H9 (cell line): ENCODE data around the gene C18orf63. TPM values are rescaled to one million over a fixed set of nuclear protein-coding genes. Genes with fewer than 3 reads are reported as not detected.

ENCODE experiments used
- DNase-seq: peaks from one replicate; pipeline ENCODE4 v3.0.0-alpha.2; 2017
- H2AFZ ChIP-seq: one replicate; pipeline ENCODE4 v1.6.1; 2013; ENCODE audit warnings: mild to moderate bottlenecking, low read length, control low read depth, moderate library complexity
- H2AK5ac ChIP-seq: 2 replicates; pipeline ENCODE4 v1.6.1; 2013; ENCODE audit warnings: low read length, control low read depth, mixed read lengths; ENCODE audit not compliant: insufficient read length
- H2BK120ac ChIP-seq: one replicate; pipeline ENCODE4 v1.6.1; 2013; ENCODE audit warnings: low read depth, mild to moderate bottlenecking, low read length, control low read depth, inconsistent platforms; ENCODE audit not compliant: poor library complexity, severe bottlenecking
- H2BK12ac ChIP-seq: 2 replicates; pipeline ENCODE4 v1.6.1; 2013; ENCODE audit warnings: low read length, control low read depth, mixed read lengths, low read depth; ENCODE audit not compliant: insufficient read length
- H2BK15ac ChIP-seq: 2 replicates; pipeline ENCODE4 v1.6.1; 2013; ENCODE audit warnings: low read depth, low read length, control low read depth
- H2BK20ac ChIP-seq: one replicate; pipeline ENCODE4 v1.6.1; 2013; ENCODE audit warnings: low read depth, mild to moderate bottlenecking, low read length, control low read depth, inconsistent platforms; ENCODE audit not compliant: poor library complexity, severe bottlenecking
- H2BK5ac ChIP-seq: 2 replicates; pipeline ENCODE4 v1.6.1; 2013; ENCODE audit warnings: low read length, control low read depth, mixed read lengths; ENCODE audit not compliant: insufficient read length
- H3K14ac ChIP-seq: 2 replicates; pipeline ENCODE4 v1.6.1; 2013; ENCODE audit warnings: low read length, control low read depth; ENCODE audit not compliant: insufficient read depth
- H3K18ac ChIP-seq: 2 replicates; pipeline ENCODE4 v1.6.1; 2013; ENCODE audit warnings: low read depth, mild to moderate bottlenecking, mixed read lengths, low read length, control low read depth; ENCODE audit not compliant: insufficient read length
- H3K23ac ChIP-seq: 2 replicates; pipeline ENCODE4 v1.6.1; 2013; ENCODE audit warnings: low read length, control low read depth, mixed read lengths, low read depth; ENCODE audit not compliant: insufficient read length
- H3K23me2 ChIP-seq: 2 replicates; pipeline ENCODE4 v1.6.1; 2013; ENCODE audit warnings: low read depth, mild to moderate bottlenecking, mixed read lengths, low read length, control low read depth; ENCODE audit not compliant: insufficient read length, poor library complexity, severe bottlenecking
- H3K27ac ChIP-seq: 2 replicates; pipeline ENCODE4 v1.5.1; 2013; ENCODE audit warnings: low read length, control low read depth, mixed read lengths, low read depth; ENCODE audit not compliant: insufficient read length
- H3K27me3 ChIP-seq: 2 replicates; pipeline ENCODE4 v1.6.1; 2013; ENCODE audit warnings: low read length, control low read depth, inconsistent platforms; ENCODE audit not compliant: insufficient read depth
- H3K4ac ChIP-seq: 2 replicates; pipeline ENCODE4 v1.6.1; 2013; ENCODE audit warnings: low read depth, mild to moderate bottlenecking, control low read depth, inconsistent platforms, low read length, moderate library complexity
- H3K4me1 ChIP-seq: 2 replicates; pipeline ENCODE4 v1.6.1; 2013; ENCODE audit warnings: low read length, control low read depth, inconsistent platforms; ENCODE audit not compliant: insufficient read depth
- H3K4me2 ChIP-seq: 2 replicates; pipeline ENCODE4 v1.6.1; 2013; ENCODE audit warnings: low read length, control low read depth, mixed read lengths; ENCODE audit not compliant: insufficient read length, insufficient read depth
- H3K56ac ChIP-seq: 2 replicates; pipeline ENCODE4 v1.6.1; 2013; ENCODE audit warnings: low read depth, mild to moderate bottlenecking, mixed read lengths, low read length, control low read depth; ENCODE audit not compliant: insufficient read length
- H3K79me1 ChIP-seq: 2 replicates; pipeline ENCODE4 v1.6.1; 2013; ENCODE audit warnings: low read depth, mild to moderate bottlenecking, moderate library complexity, low read length, control low read depth, inconsistent platforms; ENCODE audit not compliant: insufficient read depth, poor library complexity, severe bottlenecking
- H3K79me2 ChIP-seq: 2 replicates; pipeline ENCODE4 v1.6.1; 2013; ENCODE audit warnings: low read length, control low read depth, inconsistent platforms; ENCODE audit not compliant: insufficient read depth
- H3K9ac ChIP-seq: 2 replicates; pipeline ENCODE4 v1.6.1; 2013; ENCODE audit warnings: low read length, control low read depth, mixed read lengths; ENCODE audit not compliant: insufficient read length; ENCODE audit errors: extremely low read depth
- H3K9me3 ChIP-seq: one replicate; pipeline ENCODE4 v1.6.1; 2013; ENCODE audit warnings: low read depth, low read length, inconsistent platforms; ENCODE audit not compliant: control insufficient read depth
- H3T11ph ChIP-seq: one replicate; pipeline ENCODE4 v1.6.1; 2013; ENCODE audit warnings: mild to moderate bottlenecking, low read length, control low read depth, inconsistent platforms
- H4K20me1 ChIP-seq: one replicate; pipeline ENCODE4 v1.6.1; 2013; ENCODE audit not compliant: control insufficient read depth, insufficient read length, insufficient read depth
- H4K5ac ChIP-seq: 2 replicates; pipeline ENCODE4 v1.6.1; 2013; ENCODE audit warnings: low read depth, mild to moderate bottlenecking, mixed read lengths, low read length, control low read depth; ENCODE audit not compliant: insufficient read length
- H4K8ac ChIP-seq: replicated peaks from 2 replicates; pipeline ENCODE4 v1.6.1; 2013; ENCODE audit warnings: low read length, control low read depth, mixed read lengths, low read depth; ENCODE audit not compliant: insufficient read length
- H4K91ac ChIP-seq: 2 replicates; pipeline ENCODE4 v1.6.1; 2013; ENCODE audit warnings: low read depth, mild to moderate bottlenecking, moderate library complexity, mixed read lengths, low read length, control low read depth; ENCODE audit not compliant: insufficient read length
- H3K27ac Mint-ChIP-seq, 3 experiments: 2 replicates in 2 of 3; 3 replicates in 1 of 3; pipeline ENCODE4 v1.8.0; 2020 to 2021; ENCODE audit warnings: mixed read lengths in 3 of 3, mild to moderate bottlenecking in 1 of 3, moderate library complexity in 1 of 3
- H3K27me3 Mint-ChIP-seq: 2 replicates; pipeline ENCODE4 v1.8.0; 2021; ENCODE audit warnings: low read depth, mild to moderate bottlenecking, moderate library complexity, mixed read lengths
- H3K36me3 Mint-ChIP-seq, 3 experiments: 2 replicates in 2 of 3; 3 replicates in 1 of 3; pipeline ENCODE4 v1.8.0; 2020 to 2021; ENCODE audit warnings: low read depth in 3 of 3, mixed read lengths in 3 of 3; ENCODE audit not compliant: insufficient read depth in 1 of 3
- H3K4me1 Mint-ChIP-seq, 2 experiments: 2 replicates each; pipeline ENCODE4 v1.8.0; 2020; ENCODE audit warnings: mixed read lengths in 2 of 2
- H3K4me3 Mint-ChIP-seq, 2 experiments: 2 replicates in 1 of 2; 3 replicates in 1 of 2; pipeline ENCODE4 v1.8.0; 2020 to 2021; ENCODE audit warnings: mild to moderate bottlenecking in 2 of 2, mixed read lengths in 2 of 2, moderate library complexity in 1 of 2
- H3K9me3 Mint-ChIP-seq, 2 experiments: 2 replicates in 1 of 2; 3 replicates in 1 of 2; pipeline ENCODE4 v1.8.0; 2020; ENCODE audit warnings: mild to moderate bottlenecking in 2 of 2, mixed read lengths in 2 of 2, moderate library complexity in 1 of 2
- CTCF ChIP-seq: fragments of 200-600 bp; sonication (generic); conservative IDR thresholded peaks from 3 replicates; pipeline ENCODE4 v1.8.0; 2021; ENCODE audit warnings: antibody characterized with exemption, mild to moderate bottlenecking
- WGBS: extraction: QIAGEN DNeasy Blood & Tissue Kit; methylation state at CpG from one replicate; pipeline ENCODE4 v1.1.7; 2013; ENCODE audit warnings: missing lambda C conversion rate, low lambda C conversion rate, mixed read lengths; ENCODE audit not compliant: insufficient read length; ENCODE audit errors: extremely low coverage; 5-methylcytosine and 5-hydroxymethylcytosine counted together
- total RNA-seq: library from RNA; stranded (reverse); gene quantifications from 2 replicates; pipeline ENCODE4 v1.2.1, GENCODE V29; 2021

C18orf63 gene
- total RNA-seq, 1 experiment from 2014 or later = not detected

GRCh38 chr18:74281980-74282754 is 33.5 kb upstream of the C18orf63 start:
- no peak overlapping the region for H3T11ph ChIP-seq
- no peaks in the 10 kb centered on the region for H3K23me2 ChIP-seq
- no peak overlapping the region for H3K18ac ChIP-seq
- peaks cover 30% of the 10 kb centered on the region for H3K4me1 ChIP-seq
- no peaks in the 10 kb centered on the region for H4K20me1 ChIP-seq
- H3K4ac ChIP-seq = no peak overlapping the region
- no peaks in the 10 kb centered on the region for H3K27me3 ChIP-seq
- no peak overlapping the region for H4K91ac ChIP-seq
- WGBS = no CpG with 5 or more reads among the region's 12 CpGs
- H3K27ac Mint-ChIP-seq = peak overlapping the region; percentile 93 to 94 (median 94)
- no peak overlapping the region for H2BK12ac ChIP-seq
- H2BK5ac ChIP-seq = no peak overlapping the region
- H3K4me3 Mint-ChIP-seq = peak overlapping the region; percentile 26 to 64
- H2BK120ac ChIP-seq = no peak overlapping the region
- H3K9ac ChIP-seq = no peak overlapping the region
- H3K79me1 ChIP-seq = peaks cover 5% of the 10 kb centered on the region
- H3K14ac ChIP-seq = no peak overlapping the region; the same call in 1 of the 2 replicates
- H2AFZ ChIP-seq = no peak overlapping the region
- no peak overlapping the region for H3K56ac ChIP-seq
- H3K27me3 Mint-ChIP-seq = no peaks in the 10 kb centered on the region
- H2BK20ac ChIP-seq = no peak overlapping the region
- DNase-seq = peak; percentile 62
- peaks cover 9% of the 10 kb centered on the region; the same call in 1 of the 2 replicates for H3K79me2 ChIP-seq
- no peak for TF ChIP-seq CTCF
- peaks cover 8 to 18% (median 16%) of the 10 kb centered on the region in 3 experiments for H3K36me3 Mint-ChIP-seq
- H4K5ac ChIP-seq = no peak overlapping the region
- no peaks in the 10 kb centered on the region for H3K9me3 ChIP-seq
- peak overlapping the region; percentile 84 for H3K27ac ChIP-seq
- no peak overlapping the region for H2AK5ac ChIP-seq
- H2BK15ac ChIP-seq = no peak overlapping the region
- peaks cover 57 to 59% of the 10 kb centered on the region in 2 experiments for H3K4me1 Mint-ChIP-seq
- no peaks in the 10 kb centered on the region for H3K9me3 Mint-ChIP-seq
- H3K4me2 ChIP-seq = peak overlapping the region; percentile 45
- H3K23ac ChIP-seq = no peak overlapping the region
- H4K8ac ChIP-seq = no peak overlapping the region
